Measurements from ENCODE around the gene RAP1GAP2.

GRCh38 chr17:2842464-2842863, 46.2 kb downstream of the RAP1GAP2 start:
- TF ChIP-seq POLR2A (IDR thresholded peaks at IDR 0.05), result no peak
- TF ChIP-seq CTCF (IDR thresholded peaks at IDR 0.05), result no peak

All from uterus (tissue), 2 donors.